Keratinocyte (primary cell): ENCODE results near the gene PTPRR.

Experiments used
- EZH2 ChIP-seq: IDR thresholded peaks from one replicate; pipeline ENCODE4 v1.6.1; 2012; ENCODE audit warnings: inconsistent platforms, mild to moderate bottlenecking, low read length, moderate library complexity
- TF ChIP-seq, protein P1 (sequence below), 3 experiments: IDR thresholded peaks in 1 of 3; conservative IDR thresholded peaks in 1 of 3; optimal IDR thresholded peaks in 1 of 3; 2 replicates in 2 of 3; 3 replicates in 1 of 3; pipeline versions ENCODE3 to v1.5.1; 2011; ENCODE audit warnings: low read length in 3 of 3, mild to moderate bottlenecking in 3 of 3, moderate library complexity in 2 of 3, control low read depth in 1 of 3, inconsistent platforms in 1 of 3; ENCODE audit not compliant: insufficient read depth in 2 of 3; ENCODE audit errors: extremely low read depth in 1 of 3

DNA sequence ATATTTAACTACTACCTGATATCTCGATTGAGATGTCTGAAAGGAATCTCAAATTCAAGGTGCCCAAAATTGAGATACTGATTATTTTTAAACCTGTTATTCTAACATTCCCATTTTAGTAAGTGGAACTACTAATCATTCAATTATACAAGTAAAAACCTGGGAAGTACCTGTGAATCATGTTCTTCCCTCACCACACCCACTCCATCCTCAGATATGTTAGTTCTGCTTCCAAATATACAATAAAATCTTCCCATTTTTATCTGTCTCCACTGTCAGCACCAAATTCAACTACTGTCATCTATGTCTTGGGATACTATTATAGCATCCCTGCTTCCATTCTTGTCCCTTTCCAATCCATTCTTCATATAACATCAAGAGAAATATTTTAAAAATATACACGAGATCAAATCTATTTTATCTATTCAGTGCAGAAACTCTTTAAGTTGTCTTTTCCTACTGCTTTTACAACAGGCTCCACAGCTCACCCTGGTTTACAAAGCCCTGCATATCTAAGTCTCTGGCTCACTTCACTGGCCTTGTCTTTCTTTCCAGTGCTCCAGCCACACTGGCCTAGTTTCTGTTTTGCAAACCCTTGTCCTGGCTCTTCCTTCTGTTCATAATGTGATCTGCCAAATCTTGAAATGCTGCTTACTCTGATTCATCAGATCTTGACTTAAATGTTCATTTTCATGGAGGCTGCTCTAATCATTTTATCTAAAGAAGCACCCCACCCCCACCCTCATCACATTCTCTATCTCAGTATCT, 122.3 kb downstream of the PTPRR start:
- TF ChIP-seq, protein P1, sequence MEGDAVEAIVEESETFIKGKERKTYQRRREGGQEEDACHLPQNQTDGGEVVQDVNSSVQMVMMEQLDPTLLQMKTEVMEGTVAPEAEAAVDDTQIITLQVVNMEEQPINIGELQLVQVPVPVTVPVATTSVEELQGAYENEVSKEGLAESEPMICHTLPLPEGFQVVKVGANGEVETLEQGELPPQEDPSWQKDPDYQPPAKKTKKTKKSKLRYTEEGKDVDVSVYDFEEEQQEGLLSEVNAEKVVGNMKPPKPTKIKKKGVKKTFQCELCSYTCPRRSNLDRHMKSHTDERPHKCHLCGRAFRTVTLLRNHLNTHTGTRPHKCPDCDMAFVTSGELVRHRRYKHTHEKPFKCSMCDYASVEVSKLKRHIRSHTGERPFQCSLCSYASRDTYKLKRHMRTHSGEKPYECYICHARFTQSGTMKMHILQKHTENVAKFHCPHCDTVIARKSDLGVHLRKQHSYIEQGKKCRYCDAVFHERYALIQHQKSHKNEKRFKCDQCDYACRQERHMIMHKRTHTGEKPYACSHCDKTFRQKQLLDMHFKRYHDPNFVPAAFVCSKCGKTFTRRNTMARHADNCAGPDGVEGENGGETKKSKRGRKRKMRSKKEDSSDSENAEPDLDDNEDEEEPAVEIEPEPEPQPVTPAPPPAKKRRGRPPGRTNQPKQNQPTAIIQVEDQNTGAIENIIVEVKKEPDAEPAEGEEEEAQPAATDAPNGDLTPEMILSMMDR (optimal IDR thresholded peaks at IDR 0.05 in 1 of 3, IDR thresholded peaks at IDR 0.05 in 1 of 3, conservative IDR thresholded peaks at IDR 0.05 in 1 of 3; ENCODE audit: extremely low read depth in 1 of 3, insufficient read depth in 2 of 3, low read length in 3 of 3) = no peak
- no peak for TF ChIP-seq EZH2
